H1 (cell line): Measurements from ENCODE around the gene ETFBKMT. TPM values are rescaled to one million over a fixed set of nuclear protein-coding genes. Genes with fewer than 3 reads are reported as not detected.

Experiments
- CTCF ChIA-PET: fragments of 300-600 bp; sonication (Branson Sonifier 250); formaldehyde crosslinking; loops from one replicate; lab custom pipeline; 2021; ENCODE audit not compliant: partially characterized antibody; lab: Charles Lee
- POLR2A ChIA-PET: fragments of 300-600 bp; sonication (Branson Sonifier 250); formaldehyde crosslinking; loops from one replicate; lab custom pipeline; 2021; ENCODE audit warnings: inconsistent platforms; ENCODE audit not compliant: partially characterized antibody; lab: Charles Lee
- DNase-seq, 2 experiments: peaks; one replicate each; pipeline versions ENCODE4 v3.0.0 to v3.0.0-alpha.2; 2010 to 2022; ENCODE audit warnings: low spot score in 2 of 2, low read depth in 1 of 2, mixed read lengths in 1 of 2
- FAIRE-seq: peaks from 2 replicates; lab custom pipeline; 2011; peaks lifted over from hg19 to GRCh38; lab: Jason Lieb, UNC
- H2AFZ ChIP-seq: 2 replicates; pipeline ENCODE4 v1.8.1; 2012; ENCODE audit warnings: low read length, inconsistent platforms
- H2AK5ac ChIP-seq: 2 replicates; pipeline ENCODE4 v1.6.1; 2013; ENCODE audit warnings: low read depth, low read length
- H2BK120ac ChIP-seq: replicated peaks from 2 replicates; pipeline ENCODE3; 2013; ENCODE audit warnings: low read depth, low read length, inconsistent platforms
- H2BK12ac ChIP-seq: 2 replicates; pipeline ENCODE4 v1.6.1; 2013; ENCODE audit warnings: low read depth, low read length
- H2BK15ac ChIP-seq: 2 replicates; pipeline ENCODE4 v1.6.1; 2013; ENCODE audit warnings: low read length
- H2BK20ac ChIP-seq: 2 replicates; pipeline ENCODE4 v1.6.1; 2013; ENCODE audit warnings: low read length
- H2BK5ac ChIP-seq: 2 replicates; pipeline ENCODE4 v1.6.1; 2013; ENCODE audit warnings: low read depth, low read length
- H3K14ac ChIP-seq: 2 replicates; pipeline ENCODE4 v1.6.1; 2013; ENCODE audit warnings: inconsistent platforms; ENCODE audit not compliant: insufficient read length
- H3K18ac ChIP-seq: 2 replicates; pipeline ENCODE4 v1.6.1; 2013; ENCODE audit warnings: low read length; ENCODE audit errors: extremely low read depth
- H3K23ac ChIP-seq: 2 replicates; pipeline ENCODE4 v1.6.1; 2013; ENCODE audit warnings: inconsistent platforms; ENCODE audit not compliant: insufficient read length
- H3K23me2 ChIP-seq: 2 replicates; pipeline ENCODE4 v1.6.1; 2013; ENCODE audit warnings: low read depth, low read length
- H3K27ac ChIP-seq: 2 replicates; pipeline ENCODE4 v1.6.1; 2011; ENCODE audit warnings: low read depth, low read length, inconsistent platforms
- H3K27me3 ChIP-seq, 4 experiments: replicated peaks in 1 of 4; 1 replicate in 1 of 4; 2 replicates in 3 of 4; pipeline versions ENCODE4 v1.6.1 to v1.8.1; 2011 to 2013; ENCODE audit warnings: low read length in 3 of 4, mild to moderate bottlenecking in 3 of 4, inconsistent platforms in 2 of 4, mixed read lengths in 2 of 4, moderate library complexity in 1 of 4; ENCODE audit not compliant: control insufficient read depth in 3 of 4, insufficient read depth in 3 of 4; ENCODE audit errors: extremely low read depth in 1 of 4
- H3K36me3 ChIP-seq, 4 experiments: 2 replicates each; pipeline versions ENCODE4 v1.6.1 to v1.8.1; 2011 to 2013; ENCODE audit warnings: mild to moderate bottlenecking in 4 of 4, low read length in 3 of 4, moderate library complexity in 2 of 4, control low read depth in 1 of 4, inconsistent platforms in 1 of 4; ENCODE audit not compliant: insufficient read depth in 4 of 4, control insufficient read depth in 2 of 4
- H3K4ac ChIP-seq: replicated peaks from 2 replicates; pipeline ENCODE3; 2013; ENCODE audit warnings: low read length, low read depth, mixed read lengths, inconsistent platforms; ENCODE audit not compliant: insufficient read length
- H3K4me1 ChIP-seq, 4 experiments: replicated peaks in 1 of 4; 1 replicate in 1 of 4; 2 replicates in 3 of 4; pipeline versions ENCODE4 v1.6.1 to v1.8.1; 2011 to 2013; ENCODE audit warnings: low read length in 3 of 4, inconsistent platforms in 2 of 4, mixed read lengths in 1 of 4; ENCODE audit not compliant: insufficient read depth in 4 of 4, control insufficient read depth in 3 of 4
- H3K4me2 ChIP-seq, 2 experiments: 2 replicates each; pipeline versions ENCODE4 v1.6.1 to v1.8.1; 2011 to 2013; ENCODE audit warnings: low read depth in 2 of 2, low read length in 2 of 2, control low read depth in 1 of 2, inconsistent platforms in 1 of 2, mild to moderate bottlenecking in 1 of 2; ENCODE audit not compliant: insufficient read depth in 1 of 2
- H3K4me3 ChIP-seq, 4 experiments: fragments of 200-600, 300-600 bp in 1 of 4; sonication (generic), shearing (Covaris generic), sonication (Bioruptor Twin) in 1 of 4; 2 replicates each; pipeline versions ENCODE4 v1.5.1 to v1.8.1; 2011 to 2016; ENCODE audit warnings: low read length in 4 of 4, low read depth in 3 of 4, control low read depth in 2 of 4, inconsistent platforms in 2 of 4, mild to moderate bottlenecking in 2 of 4, mixed read lengths in 1 of 4, moderate library complexity in 1 of 4; ENCODE audit not compliant: insufficient read depth in 2 of 4; ENCODE audit errors: extremely low read depth in 1 of 4
- H3K56ac ChIP-seq: replicated peaks from 2 replicates; pipeline ENCODE3; 2013; ENCODE audit warnings: low read depth, mild to moderate bottlenecking, mixed read lengths, low read length, inconsistent platforms; ENCODE audit not compliant: insufficient read length
- H3K79me1 ChIP-seq: 2 replicates; pipeline ENCODE4 v1.6.1; 2013; ENCODE audit warnings: low read depth, low read length, control low read depth
- H3K79me2 ChIP-seq, 2 experiments: 2 replicates each; pipeline versions ENCODE4 v1.6.1 to v1.8.1; 2012 to 2013; ENCODE audit warnings: low read length in 2 of 2, mild to moderate bottlenecking in 2 of 2, inconsistent platforms in 1 of 2; ENCODE audit not compliant: insufficient read depth in 2 of 2, control insufficient read depth in 1 of 2
- H3K9ac ChIP-seq, 4 experiments: replicated peaks in 1 of 4; 1 replicate in 1 of 4; 2 replicates in 3 of 4; pipeline versions ENCODE4 v1.6.1 to v1.8.1; 2011 to 2013; ENCODE audit warnings: low read depth in 3 of 4, low read length in 3 of 4, control low read depth in 2 of 4, mild to moderate bottlenecking in 2 of 4, moderate library complexity in 2 of 4, inconsistent platforms in 1 of 4; ENCODE audit errors: extremely low read depth in 1 of 4
- H3K9me3 ChIP-seq, 2 experiments: 2 replicates each; pipeline versions ENCODE4 v1.6.1 to v1.8.1; 2012 to 2013; ENCODE audit warnings: mild to moderate bottlenecking in 2 of 2, moderate library complexity in 2 of 2, control low read depth in 1 of 2, inconsistent platforms in 1 of 2, low read depth in 1 of 2, low read length in 1 of 2, mixed read lengths in 1 of 2; ENCODE audit not compliant: insufficient read depth in 2 of 2
- H4K20me1 ChIP-seq, 2 experiments: replicated peaks in 1 of 2; 2 replicates each; pipeline versions ENCODE3 to v1.8.1; 2011 to 2013; ENCODE audit warnings: inconsistent platforms in 2 of 2, low read length in 2 of 2, mild to moderate bottlenecking in 1 of 2; ENCODE audit not compliant: insufficient read depth in 2 of 2, control insufficient read depth in 1 of 2
- H4K5ac ChIP-seq: 2 replicates; pipeline ENCODE4 v1.6.1; 2013; ENCODE audit warnings: low read length, low read depth, mixed read lengths, inconsistent platforms; ENCODE audit not compliant: insufficient read length
- H4K8ac ChIP-seq: 2 replicates; pipeline ENCODE4 v1.8.0; 2013; ENCODE audit warnings: mild to moderate bottlenecking, moderate library complexity, low read length, inconsistent platforms; ENCODE audit not compliant: insufficient read depth; ENCODE audit errors: extremely low read depth
- H4K91ac ChIP-seq: replicated peaks from 2 replicates; pipeline ENCODE3; 2013; ENCODE audit warnings: low read length, mixed read lengths, inconsistent platforms; ENCODE audit not compliant: insufficient read length
- BCL11A ChIP-seq, 2 experiments: IDR thresholded peaks; one replicate each; pipeline ENCODE4 v1.6.1; 2011; ENCODE audit warnings: low read depth in 2 of 2, low read length in 2 of 2, mild to moderate bottlenecking in 2 of 2
- CBX8 ChIP-seq: fragments of 300-800, 300-1000 bp; sonication (generic); IDR thresholded peaks from 2 replicates; pipeline ENCODE4 v1.7.1; 2016; ENCODE audit warnings: low read depth, low read length, borderline replicate concordance
- CREB1 ChIP-seq: IDR thresholded peaks from 2 replicates; pipeline ENCODE4 v1.6.1; 2012; ENCODE audit warnings: inconsistent platforms
- FOSL1 ChIP-seq: IDR thresholded peaks from 2 replicates; pipeline ENCODE4 v1.6.1; 2011; ENCODE audit warnings: mild to moderate bottlenecking, low read depth, low read length, moderate library complexity; ENCODE audit not compliant: insufficient read depth
- GTF2F1 ChIP-seq: IDR thresholded peaks from 2 replicates; pipeline ENCODE4 v1.6.1; 2012; ENCODE audit warnings: low read depth, low read length, improper control_type of control experiment, borderline replicate concordance
- KDM1A ChIP-seq: fragments of 200-600, 300-600 bp; sonication (generic); IDR thresholded peaks from 2 replicates; pipeline ENCODE4 v1.7.1; 2016; ENCODE audit warnings: mild to moderate bottlenecking, low read length, borderline replicate concordance
- KDM5A ChIP-seq: fragments of 200-600 bp; IDR thresholded peaks from 2 replicates; pipeline ENCODE4 v1.7.1; 2012; ENCODE audit warnings: mild to moderate bottlenecking, low read length, inconsistent platforms, mixed read lengths
- SAP30 ChIP-seq: fragments of 300-600 bp; sonication (generic); IDR thresholded peaks from 2 replicates; pipeline ENCODE4 v1.7.1; 2012; ENCODE audit warnings: low read length, moderate library complexity, mild to moderate bottlenecking, inconsistent platforms; ENCODE audit not compliant: insufficient read depth, insufficient replicate concordance
- SIRT6 ChIP-seq: IDR thresholded peaks from one replicate; pipeline ENCODE4 v1.7.1; 2012; ENCODE audit warnings: low read length, inconsistent platforms
- WGBS, 2 experiments: shearing (Covaris generic) in 1 of 2; methylation state at CpG; one replicate each; pipeline versions ENCODE4 v1.1.6 to v1.1.7; 2013 to 2015; ENCODE audit warnings: low lambda C conversion rate in 2 of 2, mixed read lengths in 2 of 2, inconsistent platforms in 1 of 2, low coverage in 1 of 2, missing lambda C conversion rate in 1 of 2; ENCODE audit not compliant: insufficient replicate concordance in 2 of 2, insufficient coverage in 1 of 2, insufficient read length in 1 of 2; ENCODE audit errors: extremely low coverage in 1 of 2, missing lambda C conversion rate in 1 of 2; 5-methylcytosine and 5-hydroxymethylcytosine counted together
- polyA plus RNA-seq, 7 experiments: library from polyadenylated mRNA; depleted of rRNA in 3 of 7; stranded (reverse) in 5 of 7; unstranded in 2 of 7; fragments of >200 nt in 5 of 7; fragments of 200-250 nt in 2 of 7; gene quantifications; 1 replicate in 5 of 7; 2 replicates in 1 of 7; 4 replicates in 1 of 7; pipeline versions ENCODE4 v1.2.1 to v1.2.3, GENCODE V29; 2011 to 2013; ENCODE audit warnings: missing spikeins in 2 of 7, mixed read lengths in 2 of 7
- total RNA-seq: library from RNA; stranded (reverse); fragmentation: NEBNext Ultra II Directional; extraction: Animal tissue kit (Norgen Biotek cat#: 25700); gene quantifications from 2 replicates; pipeline ENCODE4 v1.2.1, GENCODE V29; 2021
- TF ChIP-seq, protein P1 (sequence below): IDR thresholded peaks from 2 replicates; pipeline ENCODE4 v1.6.1; 2012; ENCODE audit warnings: inconsistent platforms

The ETFBKMT gene
- total and polyA plus RNA-seq, 2 of the 8 experiments (the other 6 are each of a cell fraction or from before 2014, with no cell fraction given) = 0.59 to 1.7 TPM

DNA sequence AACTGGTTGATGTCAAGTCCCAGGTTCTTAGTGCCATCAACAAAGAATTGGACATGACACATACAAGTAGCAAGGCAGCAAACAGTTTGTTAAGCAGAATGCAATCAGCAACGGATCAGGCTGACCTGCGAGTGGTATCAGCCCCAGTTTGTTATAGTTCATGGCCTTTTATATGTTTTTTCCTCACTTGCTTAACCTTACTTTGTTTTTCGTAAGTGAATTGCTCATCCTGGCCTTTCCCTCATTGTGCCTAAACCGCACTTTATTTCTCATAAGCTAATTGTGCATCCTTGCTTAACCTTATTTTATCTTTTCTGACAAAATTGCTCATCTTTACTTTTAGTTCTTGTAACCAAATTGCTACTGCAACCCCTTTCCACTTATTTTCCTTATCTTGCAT, 4.1 kb downstream of the ETFBKMT start:
- H2BK20ac ChIP-seq = no peak overlapping the region
- H4K91ac ChIP-seq = no peak overlapping the region
- H2BK5ac ChIP-seq = no peak overlapping the region
- H2BK15ac ChIP-seq = no peak overlapping the region
- ChIA-PET CTCF (no interaction called here), POLR2A (interaction anchor here (1.7 kb wide), 1 partner anchor 10 kb away, joined by 4 read pairs; no protein-coding TSS in a partner anchor)
- H3K4ac ChIP-seq = no peak overlapping the region
- no peaks in the 10 kb centered on the region; a peak in 1 of 8 replicates for H3K36me3 ChIP-seq
- H2BK120ac ChIP-seq = no peak overlapping the region
- H4K8ac ChIP-seq = no peak overlapping the region
- no peak overlapping the region for H3K23ac ChIP-seq
- no peaks in the 10 kb centered on the region for H3K79me1 ChIP-seq
- no peak overlapping the region for H3K14ac ChIP-seq
- H2AFZ ChIP-seq = no peak overlapping the region
- no peaks in the 10 kb centered on the region; a peak in 1 of 7 replicates for H3K27me3 ChIP-seq
- H2BK12ac ChIP-seq = no peak overlapping the region
- DNase-seq = peak in 1 of 2 experiments; percentile 8
- peaks cover 7 to 10% of the 10 kb centered on the region in 2 experiments; a peak in 3 of 4 replicates for H3K9me3 ChIP-seq
- H3K4me1 ChIP-seq = peaks cover 0 to under 1% (median under 1%) of the 10 kb centered on the region in 4 experiments; a peak in 3 of 7 replicates
- H4K20me1 ChIP-seq = no peaks in the 10 kb centered on the region
- WGBS, 2 experiments = 63% methylated on average over 4 of the region's 4 CpGs; no CpG with 5 or more reads in 1 of the 2 experiments
- no peak for TF ChIP-seq SIRT6
- TF ChIP-seq KDM5A = no peak
- TF ChIP-seq FOSL1 = no peak
- TF ChIP-seq SAP30 = no peak
- TF ChIP-seq CBX8 = no peak
- no peak for TF ChIP-seq CREB1
- TF ChIP-seq KDM1A = no peak
- TF ChIP-seq BCL11A (IDR thresholded peaks at IDR 0.05; ENCODE audit: low read depth in 2 of 2, low read length in 2 of 2) = no peak
- TF ChIP-seq, protein P1, sequence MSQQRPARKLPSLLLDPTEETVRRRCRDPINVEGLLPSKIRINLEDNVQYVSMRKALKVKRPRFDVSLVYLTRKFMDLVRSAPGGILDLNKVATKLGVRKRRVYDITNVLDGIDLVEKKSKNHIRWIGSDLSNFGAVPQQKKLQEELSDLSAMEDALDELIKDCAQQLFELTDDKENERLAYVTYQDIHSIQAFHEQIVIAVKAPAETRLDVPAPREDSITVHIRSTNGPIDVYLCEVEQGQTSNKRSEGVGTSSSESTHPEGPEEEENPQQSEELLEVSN = no peak
- no peak for TF ChIP-seq GTF2F1
- H3K23me2 ChIP-seq = peaks cover 4% of the 10 kb centered on the region
- H3K56ac ChIP-seq = no peak overlapping the region
- H3K4me2 ChIP-seq = no peak overlapping the region
- H3K27ac ChIP-seq = no peak overlapping the region
- H3K18ac ChIP-seq = no peak overlapping the region
- H4K5ac ChIP-seq = no peak overlapping the region
- no peak overlapping the region for H3K9ac ChIP-seq
- no peak overlapping the region for H3K4me3 ChIP-seq
- H3K79me2 ChIP-seq = no peaks in the 10 kb centered on the region
- FAIRE-seq = no peak
- H2AK5ac ChIP-seq = no peak overlapping the region
